ENCODE data around the gene HOXB4.

- no peak for TF ChIP-seq EZH2phosphoT487 (IDR thresholded peaks at IDR 0.05; ENCODE audit: low read depth)
- TF ChIP-seq CTCF (IDR thresholded peaks at IDR 0.05; ENCODE audit: low read depth, low read length) = no peak
These were observed 28.1 kb downstream of the HOXB4 start for GRCh38 chr17:48549914-48550501.
